HUDEP-2 (cell line): Measurements from ENCODE around the gene DNAH6.

ENCODE experiments used
- DNase-seq, 76 experiments: peaks; one replicate each; lab custom pipeline; 2025; ENCODE audit not compliant: unreplicated experiment in 76 of 76; lab: John Stamatoyannopoulos, UW

The DNAH6 gene

GRCh38 chr2:84686783-84687476, 170.6 kb downstream of the DNAH6 start:
- no peak for DNase-seq

- DNase-seq, result no peak
Observed at GRCh38 chr2:84687498-84688149, 171.3 kb downstream of the DNAH6 start.

GRCh38 chr2:84690225-84690624, 173.9 kb downstream of the DNAH6 start:
- no peak for DNase-seq

- no peak for DNase-seq
Observed at GRCh38 chr2:84694088-84694622, 177.9 kb downstream of the DNAH6 start.

GRCh38 chr2:84697895-84698294, 181.6 kb downstream of the DNAH6 start:
- DNase-seq, result no peak

- no peak for DNase-seq
Observed at GRCh38 chr2:84700006-84700405, 183.7 kb downstream of the DNAH6 start.

GRCh38 chr2:84701880-84702279, 185.6 kb downstream of the DNAH6 start:
- DNase-seq, result no peak

- no peak for DNase-seq
Observed at GRCh38 chr2:84702941-84703340, 186.6 kb downstream of the DNAH6 start.

- no peak for DNase-seq
Observed at GRCh38 chr2:84703831-84704230, 187.5 kb downstream of the DNAH6 start.

GRCh38 chr2:84704505-84705244, 188.4 kb downstream of the DNAH6 start:
- DNase-seq, result peak in 23 of 76 experiments; percentile 1 to 44 (median 15)

GRCh38 chr2:84705858-84706257, 189.6 kb downstream of the DNAH6 start:
- DNase-seq, result no peak

GRCh38 chr2:84708442-84708841, 192.1 kb downstream of the DNAH6 start:
- DNase-seq, result no peak

GRCh38 chr2:84711651-84712050, 195.4 kb downstream of the DNAH6 start:
- no peak for DNase-seq

GRCh38 chr2:84713441-84713840, 197.1 kb downstream of the DNAH6 start:
- no peak for DNase-seq

GRCh38 chr2:84716564-84716963, 200.3 kb downstream of the DNAH6 start:
- no peak for DNase-seq

- no peak for DNase-seq
Observed at GRCh38 chr2:84717302-84717701, 201.0 kb downstream of the DNAH6 start.

GRCh38 chr2:84719434-84719833, 203.1 kb downstream of the DNAH6 start:
- no peak for DNase-seq

GRCh38 chr2:84723831-84724230, 207.5 kb downstream of the DNAH6 start:
- no peak for DNase-seq

- no peak for DNase-seq
Observed at GRCh38 chr2:84725717-84726116, 209.4 kb downstream of the DNAH6 start.

- no peak for DNase-seq
Observed at GRCh38 chr2:84727315-84727714, 211.0 kb downstream of the DNAH6 start.

GRCh38 chr2:84729224-84729623, 212.9 kb downstream of the DNAH6 start:
- DNase-seq, result no peak
